Glutamatergic neuron (in vitro differentiated cells): ENCODE data around the gene ATP6V0C. TPM values are rescaled to one million over a fixed set of nuclear protein-coding genes. Genes with fewer than 3 reads are reported as not detected.

Experiments used
- DNase-seq: peaks from one replicate; pipeline ENCODE4 v3.0.0; 2022
- H3K27ac Mint-ChIP-seq: one replicate; pipeline ENCODE4 v1.8.0; 2020; ENCODE audit warnings: mild to moderate bottlenecking, mixed read lengths, inconsistent platforms; ENCODE audit not compliant: unreplicated experiment
- H3K27me3 Mint-ChIP-seq: one replicate; pipeline ENCODE4 v1.8.0; 2020; ENCODE audit warnings: mild to moderate bottlenecking, moderate library complexity, mixed read lengths, inconsistent platforms; ENCODE audit not compliant: unreplicated experiment
- H3K36me3 Mint-ChIP-seq: one replicate; pipeline ENCODE4 v1.8.0; 2020; ENCODE audit warnings: mild to moderate bottlenecking, mixed read lengths, inconsistent platforms; ENCODE audit not compliant: unreplicated experiment
- H3K4me1 Mint-ChIP-seq: one replicate; pipeline ENCODE4 v1.8.0; 2020; ENCODE audit warnings: mild to moderate bottlenecking, low read depth, mixed read lengths, inconsistent platforms; ENCODE audit not compliant: unreplicated experiment
- H3K4me3 Mint-ChIP-seq: one replicate; pipeline ENCODE4 v1.8.0; 2020; ENCODE audit warnings: mild to moderate bottlenecking, mixed read lengths, inconsistent platforms; ENCODE audit not compliant: unreplicated experiment
- H3K9me3 Mint-ChIP-seq: one replicate; pipeline ENCODE4 v1.8.0; 2020; ENCODE audit warnings: mild to moderate bottlenecking, moderate library complexity, mixed read lengths, inconsistent platforms; ENCODE audit not compliant: unreplicated experiment
- CTCF ChIP-seq: fragments of 200-600 bp; sonication (generic); IDR thresholded peaks from one replicate; pipeline ENCODE4 v1.5.0; 2021; ENCODE audit not compliant: partially characterized antibody, unreplicated experiment
- total RNA-seq: library from RNA; stranded (reverse); fragmentation: NEBNext Ultra II Directional; extraction: Animal tissue kit (Norgen Biotek cat#: 25700); gene quantifications from one replicate; pipeline ENCODE4 v1.2.1, GENCODE V29; 2021; ENCODE audit not compliant: unreplicated experiment

The ATP6V0C gene
- total RNA-seq, 1 donor from 2014 or later = 274 TPM

- DNase-seq = no peak
- Mint-ChIP-seq H3K27me3 (peaks cover 12% of the 10 kb centered on the region), H3K36me3 (no peaks in the 10 kb centered on the region), H3K4me3 (peak overlapping the region; percentile 27), H3K9me3 (peaks cover 7% of the 10 kb centered on the region), H3K27ac (peak overlapping the region; percentile 15), H3K4me1 (peaks cover 23% of the 10 kb centered on the region)
- TF ChIP-seq CTCF = no peak
Measured at GRCh38 chr16:2487517-2487842, 26.3 kb upstream of the ATP6V0C start.

GRCh38 chr16:2487903-2488531 is 25.7 kb upstream of the ATP6V0C start:
- Mint-ChIP-seq H3K9me3 (peaks cover 7% of the 10 kb centered on the region), H3K36me3 (no peaks in the 10 kb centered on the region), H3K27ac (no peak overlapping the region), H3K4me1 (peaks cover 20% of the 10 kb centered on the region), H3K27me3 (peaks cover 10% of the 10 kb centered on the region), H3K4me3 (no peak overlapping the region)
- peak; percentile 29 for DNase-seq
- TF ChIP-seq CTCF = no peak

GRCh38 chr16:2489581-2489980 is 24.2 kb upstream of the ATP6V0C start:
- Mint-ChIP-seq H3K27ac (no peak overlapping the region), H3K4me1 (peaks cover 16% of the 10 kb centered on the region), H3K9me3 (peaks cover 2% of the 10 kb centered on the region), H3K27me3 (peaks cover 6% of the 10 kb centered on the region), H3K36me3 (no peaks in the 10 kb centered on the region), H3K4me3 (no peak overlapping the region)
- no peak for DNase-seq
- no peak for TF ChIP-seq CTCF

- Mint-ChIP-seq H3K9me3 (peaks cover 2% of the 10 kb centered on the region), H3K4me1 (peaks cover 16% of the 10 kb centered on the region), H3K27me3 (peaks cover 6% of the 10 kb centered on the region), H3K36me3 (no peaks in the 10 kb centered on the region), H3K4me3 (no peak overlapping the region), H3K27ac (peak overlapping the region; percentile 52)
- no peak for DNase-seq
- TF ChIP-seq CTCF = no peak
Measured at GRCh38 chr16:2490190-2491105, 23.3 kb upstream of the ATP6V0C start.

GRCh38 chr16:2492292-2492691 is 21.5 kb upstream of the ATP6V0C start:
- Mint-ChIP-seq H3K4me3 (no peak overlapping the region), H3K27ac (no peak overlapping the region), H3K27me3 (peaks cover 5% of the 10 kb centered on the region), H3K4me1 (peaks cover 8% of the 10 kb centered on the region), H3K9me3 (peaks cover 2% of the 10 kb centered on the region), H3K36me3 (no peaks in the 10 kb centered on the region)
- DNase-seq = no peak
- TF ChIP-seq CTCF = no peak
